IPS DF 6.9 (cell line): Measurements from ENCODE around the gene PRAME.

Experiments used
- DNase-seq: peaks from one replicate; pipeline ENCODE4 v3.0.0-alpha.2; 2013; ENCODE audit warnings: low read depth, low spot score
- H3K27ac ChIP-seq: one replicate; pipeline ENCODE4 v1.5.1; 2013; ENCODE audit warnings: low read length, control low read depth
- H3K27me3 ChIP-seq: 2 replicates; pipeline ENCODE4 v1.6.1; 2013; ENCODE audit warnings: mild to moderate bottlenecking, low read length; ENCODE audit not compliant: control insufficient read depth, insufficient read depth
- H3K36me3 ChIP-seq: 2 replicates; pipeline ENCODE4 v1.6.1; 2013; ENCODE audit warnings: low read length; ENCODE audit not compliant: control insufficient read depth, insufficient read depth
- H3K4me1 ChIP-seq: 2 replicates; pipeline ENCODE4 v1.6.1; 2013; ENCODE audit warnings: low read length; ENCODE audit not compliant: control insufficient read depth, insufficient read depth
- H3K4me3 ChIP-seq: 2 replicates; pipeline ENCODE4 v1.5.1; 2013; ENCODE audit warnings: mild to moderate bottlenecking, low read length
- H3K9me3 ChIP-seq: 2 replicates; pipeline ENCODE4 v1.6.1; 2013; ENCODE audit warnings: low read length, inconsistent platforms; ENCODE audit not compliant: control insufficient read depth, insufficient read depth
- WGBS: extraction: QIAGEN DNeasy Blood & Tissue Kit; methylation state at CpG from one replicate; pipeline ENCODE4 v1.1.7; 2013; ENCODE audit warnings: mixed read lengths, missing lambda C conversion rate; ENCODE audit not compliant: insufficient read length, insufficient coverage; 5-methylcytosine and 5-hydroxymethylcytosine counted together

PRAME gene

GRCh38 chr22:22565981-22566380 is 6.9 kb upstream of the PRAME start:
- no peak for DNase-seq
- no peaks in the 10 kb centered on the region for H3K36me3 ChIP-seq
- no peaks in the 10 kb centered on the region for H3K4me1 ChIP-seq
- H3K27me3 ChIP-seq: peaks cover 8% of the 10 kb centered on the region
- WGBS: no CpG with 5 or more reads among the region's 2 CpGs
- H3K9me3 ChIP-seq: no peaks in the 10 kb centered on the region; the same call in 1 of the 2 replicates
- no peak overlapping the region for H3K27ac ChIP-seq
- H3K4me3 ChIP-seq: no peak overlapping the region

GRCh38 chr22:22558071-22558971 is 744 bp downstream of the PRAME start:
- Histone ChIP-seq H3K27ac (no peak overlapping the region), H3K9me3 (no peaks in the 10 kb centered on the region), H3K4me3 (no peak overlapping the region), H3K36me3 (no peaks in the 10 kb centered on the region), H3K4me1 (no peaks in the 10 kb centered on the region), H3K27me3 (no peaks in the 10 kb centered on the region)
- no CpG with 5 or more reads among the region's 25 CpGs for WGBS
- DNase-seq: no peak

GRCh38 chr22:22556995-22557925 is 1.8 kb downstream of the PRAME start:
- Histone ChIP-seq H3K4me3 (no peak overlapping the region), H3K4me1 (no peaks in the 10 kb centered on the region), H3K27ac (no peak overlapping the region), H3K36me3 (no peaks in the 10 kb centered on the region), H3K27me3 (no peaks in the 10 kb centered on the region), H3K9me3 (no peaks in the 10 kb centered on the region)
- no CpG with 5 or more reads among the region's 38 CpGs for WGBS
- no peak for DNase-seq

GRCh38 chr22:22556578-22556977 is 2.5 kb downstream of the PRAME start:
- H3K4me3 ChIP-seq: no peak overlapping the region
- H3K9me3 ChIP-seq: no peaks in the 10 kb centered on the region
- no peaks in the 10 kb centered on the region for H3K36me3 ChIP-seq
- WGBS: no CpG with 5 or more reads among the region's 14 CpGs
- no peak overlapping the region for H3K27ac ChIP-seq
- H3K27me3 ChIP-seq: no peaks in the 10 kb centered on the region
- H3K4me1 ChIP-seq: no peaks in the 10 kb centered on the region
- no peak for DNase-seq

GRCh38 chr22:22555596-22555995 is 3.5 kb downstream of the PRAME start:
- H3K36me3 ChIP-seq: no peaks in the 10 kb centered on the region
- H3K9me3 ChIP-seq: no peaks in the 10 kb centered on the region
- H3K27ac ChIP-seq: no peak overlapping the region
- H3K4me3 ChIP-seq: no peak overlapping the region
- WGBS: no CpG with 5 or more reads among the region's 9 CpGs
- H3K27me3 ChIP-seq: 0 out of 2 replicates have a peak, but pooled peaks cover 2% of the 10 kb centered on the region
- DNase-seq: no peak
- H3K4me1 ChIP-seq: no peaks in the 10 kb centered on the region

GRCh38 chr22:22554587-22555284 is 4.3 kb downstream of the PRAME start:
- Histone ChIP-seq H3K36me3 (no peaks in the 10 kb centered on the region), H3K9me3 (no peaks in the 10 kb centered on the region), H3K4me1 (no peaks in the 10 kb centered on the region), H3K27me3 (0 out of 2 replicates have a peak, but pooled peaks cover 3% of the 10 kb centered on the region), H3K4me3 (no peak overlapping the region), H3K27ac (no peak overlapping the region)
- DNase-seq: no peak
- no CpG with 5 or more reads among the region's 4 CpGs for WGBS

GRCh38 chr22:22553735-22554586 is 5.1 kb downstream of the PRAME start:
- Histone ChIP-seq H3K27ac (no peak overlapping the region), H3K36me3 (no peaks in the 10 kb centered on the region), H3K27me3 (0 out of 2 replicates have a peak, but pooled peaks cover 3% of the 10 kb centered on the region), H3K4me3 (no peak overlapping the region), H3K4me1 (no peaks in the 10 kb centered on the region), H3K9me3 (no peaks in the 10 kb centered on the region)
- no peak for DNase-seq
- WGBS: no CpG with 5 or more reads among the region's 8 CpGs

- no CpG with 5 or more reads among the region's 1 CpG for WGBS
- Histone ChIP-seq H3K36me3 (no peaks in the 10 kb centered on the region), H3K9me3 (no peaks in the 10 kb centered on the region), H3K27me3 (peaks cover 6% of the 10 kb centered on the region; the same call in 1 of the 2 replicates), H3K4me3 (no peak overlapping the region), H3K27ac (no peak overlapping the region), H3K4me1 (no peaks in the 10 kb centered on the region)
- no peak for DNase-seq
These were observed 5.9 kb downstream of the PRAME start for GRCh38 chr22:22553141-22553540.

- WGBS: no CpG with 5 or more reads among the region's 4 CpGs
- Histone ChIP-seq H3K9me3 (no peaks in the 10 kb centered on the region), H3K4me1 (no peaks in the 10 kb centered on the region), H3K27ac (no peak overlapping the region), H3K36me3 (no peaks in the 10 kb centered on the region), H3K27me3 (peaks cover 6% of the 10 kb centered on the region; the same call in 1 of the 2 replicates), H3K4me3 (no peak overlapping the region)
- no peak for DNase-seq
These were observed 6.4 kb downstream of the PRAME start for GRCh38 chr22:22552630-22553029.
